Peyer's patch (tissue), 4 donors: Measurements from ENCODE around the gene FGFR4. TPM values are rescaled to one million over a fixed set of nuclear protein-coding genes. Genes with fewer than 3 reads are reported as not detected.

Experiments used
- DNase-seq, 3 donors: peaks; one replicate each; pipeline ENCODE4 v3.0.0-alpha.2; 2017 to 2019
- H3K27ac ChIP-seq, 4 donors: fragments of 200-600 bp; sonication (generic); one replicate each; pipeline ENCODE4 v1.5.1; 2016 to 2019
- H3K27me3 ChIP-seq, 2 donors: fragments of 200-600 bp; sonication (generic); one replicate each; pipeline ENCODE4 v1.5.1; 2019
- H3K36me3 ChIP-seq, 3 donors: fragments of 200-600 bp; sonication (generic); one replicate each; pipeline ENCODE4 v1.5.1; 2016 to 2019
- H3K4me1 ChIP-seq, 4 donors: fragments of 200-600 bp; sonication (generic); one replicate each; pipeline ENCODE4 v1.5.1; 2016 to 2019
- H3K4me3 ChIP-seq, 4 donors: fragments of 200-600 bp; sonication (generic); 1 replicate in 3 of 4; 2 replicates in 1 of 4; pipeline ENCODE4 v1.5.1; 2016 to 2019; ENCODE audit warnings: mild to moderate bottlenecking in 1 of 4
- H3K9me3 ChIP-seq, 4 donors: fragments of 200-600 bp; sonication (generic); one replicate each; pipeline ENCODE4 v1.5.1; 2016 to 2019; ENCODE audit warnings: mild to moderate bottlenecking in 1 of 4
- CTCF ChIP-seq, 6 experiments: fragments of 450-650 bp in 4 of 6; fragments of 200-600 bp in 2 of 6; sonication (generic) in 1 of 6; IDR thresholded peaks; one replicate each; pipeline ENCODE4 v1.5.1; 2017 to 2019; ENCODE audit warnings: antibody characterized with exemption in 6 of 6, mild to moderate bottlenecking in 3 of 6, moderate library complexity in 1 of 6
- POLR2A ChIP-seq, 2 donors: fragments of 450-650 bp; IDR thresholded peaks; one replicate each; pipeline ENCODE4 v1.5.1; 2017; ENCODE audit warnings: antibody characterized with exemption in 2 of 2, mild to moderate bottlenecking in 2 of 2, moderate library complexity in 2 of 2
- total RNA-seq, 4 donors: library from RNA; depleted of rRNA; stranded (reverse); fragments of >200 nt; gene quantifications; one replicate each; pipeline ENCODE4 v1.1.0, GENCODE V29; 2016

FGFR4 gene
- total RNA-seq, 4 donors from 2014 or later, result 43.0 to 264 (median 72.3) TPM

GRCh38 chr5:177095088-177095669, 8.5 kb downstream of the FGFR4 start:
- no peak for DNase-seq
- Histone ChIP-seq H3K4me1 (peaks cover 0 to 33% (median 2%) of the 10 kb centered on the region in 4 donors), H3K9me3 (no peaks in the 10 kb centered on the region), H3K36me3 (peaks cover 0 to 19% (median 0%) of the 10 kb centered on the region in 3 donors), H3K27me3 (no peaks in the 10 kb centered on the region), H3K27ac (peak overlapping the region in 3 of 4 donors; percentile 62 to 70 (median 69)), H3K4me3 (no peak overlapping the region)
- no peak for TF ChIP-seq CTCF (IDR thresholded peaks at IDR 0.05)
- TF ChIP-seq POLR2A (IDR thresholded peaks at IDR 0.05), result no peak

- H3K4me1 ChIP-seq, result peaks cover 0 to 21% (median 2%) of the 10 kb centered on the region in 4 donors
- H3K9me3 ChIP-seq, result no peaks in the 10 kb centered on the region
- H3K4me3 ChIP-seq, result no peak overlapping the region
- peaks cover 0 to 19% (median 0%) of the 10 kb centered on the region in 3 donors for H3K36me3 ChIP-seq
- no peak for DNase-seq
- H3K27me3 ChIP-seq, result no peaks in the 10 kb centered on the region
- peak overlapping the region in 2 of 4 donors; percentile 69 to 70 for H3K27ac ChIP-seq
- no peak for TF ChIP-seq POLR2A (IDR thresholded peaks at IDR 0.05)
- TF ChIP-seq CTCF (IDR thresholded peaks at IDR 0.05), result no peak
These were observed 9.7 kb downstream of the FGFR4 start for GRCh38 chr5:177096162-177097015.

- no peaks in the 10 kb centered on the region for H3K9me3 ChIP-seq
- TF ChIP-seq POLR2A (IDR thresholded peaks at IDR 0.05) (no peak), CTCF (IDR thresholded peaks at IDR 0.05) (no peak)
- no peak overlapping the region for H3K4me3 ChIP-seq
- peaks cover 0 to 21% (median 2%) of the 10 kb centered on the region in 4 donors for H3K4me1 ChIP-seq
- no peaks in the 10 kb centered on the region for H3K27me3 ChIP-seq
- no peak for DNase-seq
- peak overlapping the region in 3 of 4 donors; percentile 50 to 75 (median 69) for H3K27ac ChIP-seq
- peaks cover 0 to 17% (median 0%) of the 10 kb centered on the region in 3 donors for H3K36me3 ChIP-seq
These were observed 10.6 kb downstream of the FGFR4 start for GRCh38 chr5:177097016-177097985.

GRCh38 chr5:177098120-177098469, 11.4 kb downstream of the FGFR4 start:
- Histone ChIP-seq H3K27ac (peak overlapping the region; percentile 30 to 75 (median 60)), H3K9me3 (no peaks in the 10 kb centered on the region), H3K4me3 (no peak overlapping the region), H3K4me1 (peaks cover 0 to 21% (median 2%) of the 10 kb centered on the region in 4 donors), H3K36me3 (peaks cover 0 to 9% (median 0%) of the 10 kb centered on the region in 3 donors), H3K27me3 (no peaks in the 10 kb centered on the region)
- DNase-seq, result no peak
- TF ChIP-seq CTCF (IDR thresholded peaks at IDR 0.05) (no peak), POLR2A (IDR thresholded peaks at IDR 0.05) (no peak)

GRCh38 chr5:177098470-177099141, 11.9 kb downstream of the FGFR4 start:
- H3K27ac ChIP-seq, result peak overlapping the region; percentile 30 to 75 (median 60)
- no peak overlapping the region for H3K4me3 ChIP-seq
- H3K36me3 ChIP-seq, result peaks cover 0 to 5% (median 0%) of the 10 kb centered on the region in 3 donors
- DNase-seq, result no peak
- TF ChIP-seq CTCF (IDR thresholded peaks at IDR 0.05) (no peak), POLR2A (IDR thresholded peaks at IDR 0.05) (no peak)
- peaks cover 0 to 21% (median 2%) of the 10 kb centered on the region in 4 donors for H3K4me1 ChIP-seq
- H3K27me3 ChIP-seq, result no peaks in the 10 kb centered on the region
- no peaks in the 10 kb centered on the region for H3K9me3 ChIP-seq
